ENCODE results near the gene CACNA2D1. TPM values are rescaled to one million over a fixed set of nuclear protein-coding genes. Genes with fewer than 3 reads are reported as not detected.

Gene CACNA2D1
- total RNA-seq, 1 experiment from 2014 or later = 0.27 TPM

DNA sequence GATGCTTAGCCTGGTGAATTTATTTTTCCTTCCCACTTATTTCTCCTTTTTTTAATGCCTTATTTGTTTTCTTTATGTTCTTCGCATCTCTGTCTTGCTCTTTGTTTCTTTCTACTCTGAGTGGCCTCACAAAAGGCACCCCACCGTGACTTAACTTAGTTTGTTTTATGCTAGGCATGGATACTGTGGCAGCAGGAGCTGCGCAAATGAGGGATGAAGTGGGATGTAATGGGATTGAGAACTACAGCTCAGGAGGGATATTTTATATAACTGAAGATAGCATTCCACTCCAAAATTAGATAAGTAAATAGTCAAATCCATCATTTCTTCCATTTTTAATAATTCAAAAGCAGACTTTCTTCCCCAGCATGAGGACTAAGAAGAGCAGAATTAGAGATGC lies 1.7 kb upstream of the CACNA2D1 start:
- no peaks in the 10 kb centered on the region for H3K79me2 ChIP-seq (ENCODE audit: insufficient read depth, low read length)
- CTCF ChIA-PET = no interaction called here
- no peak overlapping the region for H2AFZ ChIP-seq (ENCODE audit: low read depth, low read length, poor library complexity, severe bottlenecking)
- ATAC-seq (no peak), DNase-seq (ENCODE audit: low read depth, low spot score) (no peak)
- no peaks in the 10 kb centered on the region for H3K9me2 ChIP-seq (ENCODE audit: insufficient read depth)
- no peaks in the 10 kb centered on the region for H3K27me3 ChIP-seq (ENCODE audit: insufficient read depth, low read length)
- H3K4me2 ChIP-seq (ENCODE audit: low read length) = no peak overlapping the region
- no peaks in the 10 kb centered on the region for H3K4me1 ChIP-seq (ENCODE audit: control insufficient read depth in 1 of 2, insufficient read depth in 2 of 2, low read length in 2 of 2)
- H3K9me3 ChIP-seq (ENCODE audit: control insufficient read depth in 1 of 2, insufficient read depth in 1 of 2, low read depth in 1 of 2, low read length in 2 of 2) = no peaks in the 10 kb centered on the region
- POLR2A ChIA-PET = no interaction called here
- intact Hi-C loops (cut with micrococcal nuclease) = no loop called here
- H3K9ac ChIP-seq (ENCODE audit: low read length) = no peak overlapping the region
- TF ChIP-seq, protein P1, sequence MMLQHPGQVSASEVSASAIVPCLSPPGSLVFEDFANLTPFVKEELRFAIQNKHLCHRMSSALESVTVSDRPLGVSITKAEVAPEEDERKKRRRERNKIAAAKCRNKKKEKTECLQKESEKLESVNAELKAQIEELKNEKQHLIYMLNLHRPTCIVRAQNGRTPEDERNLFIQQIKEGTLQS (IDR thresholded peaks at IDR 0.05) = no peak
- TF ChIP-seq TCF7L2 (IDR thresholded peaks at IDR 0.05; ENCODE audit: borderline replicate concordance, extremely low read depth, insufficient read depth, insufficient read length) (no peak), MAX (IDR thresholded peaks at IDR 0.05) (no peak)
- TF ChIP-seq, protein P2, sequence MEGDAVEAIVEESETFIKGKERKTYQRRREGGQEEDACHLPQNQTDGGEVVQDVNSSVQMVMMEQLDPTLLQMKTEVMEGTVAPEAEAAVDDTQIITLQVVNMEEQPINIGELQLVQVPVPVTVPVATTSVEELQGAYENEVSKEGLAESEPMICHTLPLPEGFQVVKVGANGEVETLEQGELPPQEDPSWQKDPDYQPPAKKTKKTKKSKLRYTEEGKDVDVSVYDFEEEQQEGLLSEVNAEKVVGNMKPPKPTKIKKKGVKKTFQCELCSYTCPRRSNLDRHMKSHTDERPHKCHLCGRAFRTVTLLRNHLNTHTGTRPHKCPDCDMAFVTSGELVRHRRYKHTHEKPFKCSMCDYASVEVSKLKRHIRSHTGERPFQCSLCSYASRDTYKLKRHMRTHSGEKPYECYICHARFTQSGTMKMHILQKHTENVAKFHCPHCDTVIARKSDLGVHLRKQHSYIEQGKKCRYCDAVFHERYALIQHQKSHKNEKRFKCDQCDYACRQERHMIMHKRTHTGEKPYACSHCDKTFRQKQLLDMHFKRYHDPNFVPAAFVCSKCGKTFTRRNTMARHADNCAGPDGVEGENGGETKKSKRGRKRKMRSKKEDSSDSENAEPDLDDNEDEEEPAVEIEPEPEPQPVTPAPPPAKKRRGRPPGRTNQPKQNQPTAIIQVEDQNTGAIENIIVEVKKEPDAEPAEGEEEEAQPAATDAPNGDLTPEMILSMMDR (IDR thresholded peaks at IDR 0.05 in 2 of 3, conservative IDR thresholded peaks at IDR 0.05 in 1 of 3; ENCODE audit: borderline replicate concordance in 1 of 3, insufficient read depth in 1 of 3, low read depth in 2 of 3, low read length in 2 of 3) = no peak
- no peaks in the 10 kb centered on the region for H3K36me3 ChIP-seq (ENCODE audit: control insufficient read depth in 1 of 2, insufficient read depth in 2 of 2, low read length in 2 of 2)
- H3K27ac ChIP-seq (ENCODE audit: low read depth, low read length) = no peak overlapping the region
- RAD21 ChIA-PET (ENCODE audit: low non-redundant PET in 1 of 2, low total read pairs in 2 of 2, uncharacterized antibody in 2 of 2, unreplicated experiment in 2 of 2) = no interaction called here
- no TSS peak for BruUV-seq (replicated peaks)
- H3K4me3 ChIP-seq (replicated peaks in 1 of 2; ENCODE audit: low read depth in 1 of 2, low read length in 2 of 2) = no peak overlapping the region
- H4K20me1 ChIP-seq (ENCODE audit: insufficient read depth) = no peaks in the 10 kb centered on the region

DNA sequence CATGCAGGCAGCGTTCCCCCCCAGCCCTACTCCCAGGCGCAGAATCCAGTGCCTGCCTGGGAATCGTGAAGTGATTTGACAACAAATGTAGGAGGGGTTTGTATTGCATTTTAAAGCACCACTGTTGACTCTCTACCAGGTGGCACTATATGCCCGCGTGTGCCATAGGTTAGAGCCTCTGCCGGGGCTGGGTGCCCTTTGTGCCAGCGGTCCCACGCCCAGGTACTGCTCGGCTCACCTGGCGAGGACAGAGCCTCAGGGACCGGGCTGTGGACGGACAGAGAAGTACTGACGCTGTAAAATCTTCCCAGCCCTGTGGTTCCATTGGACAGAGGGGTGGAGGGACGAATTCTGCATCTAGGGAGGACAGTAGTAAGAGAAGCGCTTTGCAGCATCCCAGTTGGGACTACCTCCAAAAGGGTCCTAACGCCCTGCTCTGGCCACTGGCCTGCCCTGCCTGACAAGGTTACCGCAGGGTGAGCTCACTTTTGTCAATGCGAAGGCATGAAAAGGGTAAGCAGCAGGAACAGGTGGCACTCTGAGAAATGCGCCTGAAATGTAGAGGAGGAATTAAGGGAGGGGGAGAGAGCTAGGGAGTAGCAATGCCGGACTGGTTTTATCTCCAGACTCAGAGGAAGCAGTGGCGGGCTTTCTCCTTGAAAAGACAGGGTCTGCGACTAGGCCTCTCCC lies 788 bp upstream of the CACNA2D1 start:
- BruUV-seq (replicated peaks) = no TSS peak
- H4K20me1 ChIP-seq (ENCODE audit: insufficient read depth) = no peaks in the 10 kb centered on the region
- H3K79me2 ChIP-seq (ENCODE audit: insufficient read depth, low read length) = no peaks in the 10 kb centered on the region
- H3K27me3 ChIP-seq (ENCODE audit: insufficient read depth, low read length) = no peaks in the 10 kb centered on the region
- ChIA-PET POLR2A (no interaction called here), RAD21 (ENCODE audit: low non-redundant PET in 1 of 2, low total read pairs in 2 of 2, uncharacterized antibody in 2 of 2, unreplicated experiment in 2 of 2) (no interaction called here), CTCF (no interaction called here)
- no peaks in the 10 kb centered on the region for H3K36me3 ChIP-seq (ENCODE audit: control insufficient read depth in 1 of 2, insufficient read depth in 2 of 2, low read length in 2 of 2)
- H2AFZ ChIP-seq (ENCODE audit: low read depth, low read length, poor library complexity, severe bottlenecking) = no peak overlapping the region
- ATAC-seq (no peak), DNase-seq (ENCODE audit: low read depth, low spot score) (no peak)
- no peaks in the 10 kb centered on the region for H3K4me1 ChIP-seq (ENCODE audit: control insufficient read depth in 1 of 2, insufficient read depth in 2 of 2, low read length in 2 of 2)
- no peaks in the 10 kb centered on the region for H3K9me2 ChIP-seq (ENCODE audit: insufficient read depth)
- no peak overlapping the region for H3K27ac ChIP-seq (ENCODE audit: low read depth, low read length)
- TF ChIP-seq SIN3A (IDR thresholded peaks at IDR 0.05; ENCODE audit: low read depth) = no peak
- no peak for TF ChIP-seq EZH2 (IDR thresholded peaks at IDR 0.05)
- TF ChIP-seq, protein P1 (IDR thresholded peaks at IDR 0.05) = no peak
- TF ChIP-seq, protein P2 (IDR thresholded peaks at IDR 0.05 in 2 of 3, conservative IDR thresholded peaks at IDR 0.05 in 1 of 3; ENCODE audit: borderline replicate concordance in 1 of 3, insufficient read depth in 1 of 3, low read depth in 2 of 3, low read length in 2 of 3) = no peak
- no peak for TF ChIP-seq POLR2A (IDR thresholded peaks at IDR 0.05; ENCODE audit: borderline replicate concordance, extremely low read depth, insufficient read depth, insufficient read length)
- no peak for TF ChIP-seq POLR2AphosphoS5 (IDR thresholded peaks at IDR 0.05; ENCODE audit: low read depth, low read length)
- no peak for TF ChIP-seq RAD21 (IDR thresholded peaks at IDR 0.05; ENCODE audit: low read depth)
- no peak overlapping the region for H3K4me3 ChIP-seq (replicated peaks in 1 of 2; ENCODE audit: low read depth in 1 of 2, low read length in 2 of 2)
- no peaks in the 10 kb centered on the region for H3K9me3 ChIP-seq (ENCODE audit: control insufficient read depth in 1 of 2, insufficient read depth in 1 of 2, low read depth in 1 of 2, low read length in 2 of 2)
- H3K9ac ChIP-seq (ENCODE audit: low read length) = no peak overlapping the region
- intact Hi-C loops (cut with micrococcal nuclease) = no loop called here
- no peak overlapping the region for H3K4me2 ChIP-seq (ENCODE audit: low read length)

All from HCT116 (cell line).